Activated CD4-positive, alpha-beta T cell treated with anti-CD3 and anti-CD28 coated beads for 48 hours (primary cell): ENCODE data around the gene UCN.
A peak's percentile ranks its signal among the peaks of the same experiment; 100 is the strongest.
"Not testable (repeated sequence)": the region's sequence is repeated elsewhere in the genome, so short reads cannot be mapped to it uniquely, and the experiment has no call there.

Source experiments
- DNase-seq: peaks from one replicate; pipeline ENCODE4 v3.0.0-alpha.2; 2020

The UCN gene

DNA sequence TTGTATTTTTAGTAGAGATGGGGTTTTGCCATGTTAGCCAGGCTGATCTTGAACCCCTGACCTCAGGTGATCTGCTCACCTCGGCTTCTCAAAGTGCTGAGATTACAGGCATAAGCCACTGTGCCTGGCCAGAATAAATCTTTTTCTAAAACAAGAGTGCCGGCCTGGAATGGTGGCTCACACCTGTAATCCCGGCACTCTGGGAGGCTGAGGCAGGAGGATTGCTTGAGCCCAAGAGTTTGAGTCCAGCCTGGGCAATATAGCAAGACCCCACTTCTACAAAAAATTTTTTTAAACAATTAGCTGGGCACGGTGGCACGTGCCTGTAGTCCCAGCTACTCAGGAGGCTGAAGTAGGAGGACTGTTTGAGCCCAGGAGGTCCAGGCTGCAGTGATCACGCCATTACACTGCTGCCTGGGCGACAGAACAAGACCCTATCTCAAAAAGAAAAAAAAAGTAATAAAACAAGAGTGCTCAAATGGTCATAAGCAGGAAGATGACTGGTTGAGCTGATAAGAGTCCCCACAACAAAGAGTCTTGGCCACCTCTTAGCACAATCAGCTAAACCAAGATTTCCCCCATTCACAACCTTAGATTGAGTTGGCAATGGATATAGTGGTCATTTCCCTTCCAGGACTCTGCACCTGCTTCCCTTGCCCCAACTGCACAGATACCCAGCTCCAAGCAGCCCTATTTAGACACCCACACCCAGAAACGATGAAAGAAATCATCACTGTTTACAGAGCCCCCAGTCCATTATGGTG lies 5.8 kb upstream of the UCN start:
- no peak for DNase-seq

GRCh38 chr2:27312152-27312551 lies 3.9 kb upstream of the UCN start:
- no peak for DNase-seq

DNA sequence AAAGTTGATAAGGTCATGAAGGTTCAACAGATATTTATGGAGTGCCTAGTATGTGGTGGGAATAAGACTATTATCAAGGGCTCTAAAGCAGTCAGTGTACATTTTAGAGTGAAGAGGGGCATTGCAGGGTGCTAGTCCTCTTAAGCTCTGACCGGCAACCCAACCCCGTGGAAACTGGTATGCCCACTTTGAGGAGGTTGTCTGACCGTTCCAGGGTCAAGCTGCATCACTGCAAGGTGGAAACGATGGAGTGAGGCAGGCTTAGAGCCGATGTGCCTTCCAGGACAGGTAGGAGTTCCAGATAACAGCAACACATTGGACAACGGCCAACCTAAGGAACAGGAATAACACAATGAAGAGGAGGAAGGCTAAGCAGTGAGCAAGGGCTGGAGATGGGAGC lies 1.4 kb upstream of the UCN start:
- DNase-seq, result no peak

- DNase-seq, result no peak
These were observed 493 bp downstream of the UCN start for GRCh38 chr2:27307545-27308358.

DNA sequence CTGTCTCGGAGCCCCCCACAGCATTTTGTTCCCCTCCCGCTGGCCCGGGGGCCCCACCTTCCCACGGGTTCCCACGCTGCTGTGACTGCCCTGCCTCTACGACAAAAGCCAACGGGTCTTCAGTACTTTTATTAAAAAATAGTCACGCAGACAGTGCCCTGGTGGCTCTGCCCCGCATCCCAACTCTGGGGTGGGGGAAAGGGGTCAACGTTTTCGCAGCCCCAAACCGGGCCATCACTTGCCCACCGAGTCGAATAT lies 1.0 kb downstream of the UCN start:
- DNase-seq, result no peak

DNA sequence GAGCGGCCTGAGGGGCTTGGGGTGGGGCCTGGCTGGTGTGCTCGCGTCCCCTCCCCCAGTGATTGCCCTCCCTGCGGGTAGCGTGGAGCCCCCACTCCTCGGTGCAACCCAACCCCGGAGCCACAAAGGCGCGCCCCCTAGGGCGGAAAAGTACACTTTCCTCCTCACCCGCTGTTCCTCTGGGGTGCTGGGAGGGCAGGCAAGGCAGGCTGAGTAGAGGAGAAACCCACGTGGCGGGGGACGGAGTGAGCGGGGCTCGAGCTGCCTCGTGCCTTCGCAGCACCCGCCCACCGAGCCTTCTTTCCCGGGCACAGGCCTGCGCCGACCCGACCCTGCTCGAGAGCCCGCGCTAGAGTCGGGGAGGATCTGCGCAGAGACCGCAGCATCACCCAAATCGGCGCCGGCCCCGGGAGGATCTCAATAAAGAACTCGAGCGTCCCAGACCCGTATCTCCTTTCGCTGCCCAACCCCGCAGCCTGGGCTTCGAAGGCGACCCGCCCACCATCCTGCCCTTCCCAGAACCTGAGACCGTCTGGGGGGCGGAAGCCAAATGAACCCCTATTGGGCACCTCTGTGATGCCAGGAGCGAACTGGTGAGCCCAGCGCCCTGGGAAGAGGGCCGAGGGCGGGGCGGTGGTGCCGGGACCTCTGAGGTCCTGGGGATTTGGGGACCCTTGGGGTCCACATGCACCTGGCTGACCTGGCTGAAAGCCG lies 1.5 kb downstream of the UCN start:
- DNase-seq, result peak; percentile 56

GRCh38 chr2:27306136-27306535 lies 2.1 kb downstream of the UCN start:
- DNase-seq, result no peak

- DNase-seq, result no peak
These were observed 2.7 kb downstream of the UCN start for GRCh38 chr2:27305516-27305915.

- DNase-seq, result no peak
These were observed 3.6 kb downstream of the UCN start for GRCh38 chr2:27304488-27305240.

DNA sequence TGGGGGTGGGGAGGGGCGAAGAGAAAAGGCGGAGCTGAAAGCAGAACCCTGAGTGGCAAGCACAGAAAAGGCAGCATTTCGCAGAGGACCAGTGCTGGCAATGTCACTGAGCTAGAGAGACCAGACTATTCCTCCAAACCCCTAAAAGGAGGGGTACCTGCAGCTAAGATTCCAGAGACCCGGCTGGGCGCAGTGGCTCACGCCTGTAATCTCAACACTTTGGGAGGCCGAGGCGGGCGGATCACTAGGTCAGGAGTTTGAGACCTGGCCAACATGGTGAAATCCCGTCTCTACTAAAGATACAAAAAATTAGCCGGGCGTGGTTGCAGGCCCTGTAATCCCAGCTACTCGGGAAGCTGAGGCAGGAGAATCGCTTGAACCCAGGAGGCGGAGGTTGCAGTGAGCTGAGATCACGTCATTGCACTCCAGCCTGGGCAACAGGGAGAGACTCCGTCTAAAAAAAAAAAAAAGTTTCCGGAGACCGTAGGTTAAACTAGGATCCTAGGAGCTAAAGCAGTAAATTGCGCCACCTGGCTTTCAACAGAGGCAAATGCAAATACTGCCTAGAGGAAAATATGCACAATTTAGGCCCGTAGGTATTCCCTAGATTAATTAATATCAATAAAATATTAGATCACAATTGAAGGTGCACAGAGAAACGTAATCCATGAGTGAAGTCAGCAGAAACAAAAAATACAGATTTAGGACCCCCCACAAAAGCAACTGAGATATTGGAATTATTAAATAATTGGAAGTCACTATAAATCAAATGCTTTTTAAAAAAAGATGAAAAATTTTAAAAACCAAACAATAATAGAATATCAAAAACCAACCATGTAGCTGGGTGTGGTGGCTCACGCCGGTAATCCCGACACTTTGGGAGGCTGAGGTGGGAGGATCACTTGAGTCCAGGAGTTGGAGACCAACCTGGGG lies 4.9 kb downstream of the UCN start:
- DNase-seq, result peak; percentile 56

- not testable (repeated sequence) for DNase-seq
These were observed 7.6 kb downstream of the UCN start for GRCh38 chr2:27300606-27301005.

- no peak for DNase-seq
These were observed 9.7 kb downstream of the UCN start for GRCh38 chr2:27298391-27299080.

DNA sequence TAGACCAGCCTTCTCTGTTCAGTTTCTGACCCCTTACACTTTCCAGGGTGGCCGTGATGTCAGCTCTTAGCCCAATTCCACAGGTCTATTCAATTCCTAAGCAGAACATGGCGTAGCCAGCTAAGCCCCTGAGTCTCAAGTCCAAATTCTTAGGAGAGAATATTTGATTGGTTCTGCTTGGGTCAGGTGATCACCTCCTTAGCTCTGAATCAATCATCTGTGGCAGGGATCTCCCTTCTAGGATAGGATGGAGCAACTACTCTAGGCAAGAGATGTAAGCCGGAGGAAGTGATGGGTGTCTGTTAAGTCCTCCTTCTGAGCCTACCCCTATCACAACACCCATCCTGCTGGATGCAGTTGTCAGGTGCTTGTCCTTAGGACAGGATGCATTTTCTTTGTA lies 11.1 kb downstream of the UCN start:
- DNase-seq, result no peak

GRCh38 chr2:27296481-27296880 lies 11.8 kb downstream of the UCN start:
- DNase-seq, result no peak

- DNase-seq, result no peak
These were observed 13.3 kb downstream of the UCN start for GRCh38 chr2:27294928-27295327.

DNA sequence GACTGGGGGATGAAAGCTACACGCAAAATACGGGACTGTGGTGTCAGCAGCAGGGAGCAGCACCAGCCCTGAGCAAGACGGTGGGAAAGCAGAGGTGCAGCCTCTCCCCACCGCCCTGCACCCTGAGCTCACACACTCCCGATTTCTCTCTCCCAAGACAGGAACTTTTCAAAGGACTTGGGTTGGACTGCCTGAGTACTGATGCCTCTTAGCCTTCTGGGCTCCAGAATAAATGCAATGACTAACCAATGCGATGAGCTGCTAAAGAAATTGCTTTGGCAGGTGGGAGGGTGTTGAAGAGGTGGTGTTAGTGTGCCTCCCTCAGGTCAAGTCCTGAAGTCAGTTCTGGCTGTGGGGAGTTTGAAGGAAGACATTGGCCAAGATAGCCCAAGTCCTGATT lies 16.4 kb downstream of the UCN start:
- no peak for DNase-seq

DNA sequence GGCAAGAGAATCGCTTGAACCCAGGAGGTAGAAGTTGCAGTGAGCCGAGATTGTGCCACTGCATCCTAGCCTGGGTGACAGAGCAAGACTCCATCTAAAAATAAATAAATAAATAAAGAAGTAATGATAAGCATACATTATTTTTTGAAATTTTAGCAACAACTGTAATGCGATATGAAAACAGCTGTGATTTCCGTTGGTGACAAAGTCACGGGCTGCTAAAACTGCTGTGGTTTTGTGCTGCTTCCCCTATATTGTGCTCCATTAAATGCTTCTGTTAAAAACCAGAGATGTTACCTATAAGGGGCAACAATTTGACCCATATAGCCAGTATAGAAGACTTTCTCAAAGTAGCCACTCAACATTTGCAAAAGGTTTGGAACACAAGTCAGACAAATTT lies 17.7 kb downstream of the UCN start:
- DNase-seq, result no peak

- DNase-seq, result no peak
These were observed 19.6 kb downstream of the UCN start for GRCh38 chr2:27288610-27289009.

DNA sequence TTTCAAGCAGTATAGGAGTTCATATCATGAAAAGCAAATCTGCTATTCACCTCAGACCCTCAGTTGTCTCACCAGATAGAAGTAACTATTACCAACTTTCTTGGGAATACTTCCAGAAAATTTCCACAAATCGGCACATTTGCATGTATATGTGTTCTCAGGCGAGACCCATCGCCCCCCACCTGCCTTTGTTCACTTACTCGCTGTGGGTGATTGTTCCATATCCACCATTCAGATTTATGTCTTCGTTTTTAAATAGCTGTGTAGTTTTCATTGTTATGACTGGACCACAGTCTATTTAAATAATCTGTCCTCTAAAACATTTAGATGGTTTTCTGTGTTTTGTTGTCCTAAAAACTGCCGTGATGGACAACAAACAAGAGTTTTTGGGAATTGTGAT lies 22.8 kb downstream of the UCN start:
- DNase-seq, result no peak

DNA sequence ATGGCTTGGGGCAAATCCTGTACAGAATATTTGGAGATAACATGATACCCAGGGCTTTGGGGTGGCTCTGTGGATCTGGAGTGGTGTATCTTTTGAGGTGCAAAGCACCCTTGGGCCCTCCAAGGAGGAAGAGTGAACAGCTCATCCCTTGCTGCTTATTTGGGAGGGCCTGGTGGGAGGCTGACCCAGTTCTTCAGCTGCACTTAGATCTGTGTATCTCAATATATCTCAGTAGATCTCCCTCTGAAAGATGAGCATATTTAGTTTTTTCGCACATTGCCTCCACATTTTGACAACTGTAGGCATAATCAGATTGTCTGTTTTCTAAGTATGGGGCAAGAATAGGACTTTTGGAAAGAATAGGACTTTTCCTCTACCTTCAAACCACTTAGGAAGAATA lies 23.2 kb downstream of the UCN start:
- DNase-seq, result no peak

GRCh38 chr2:27282892-27283291 lies 25.4 kb downstream of the UCN start:
- no peak for DNase-seq
